ENCODE measurements around the gene ATG4D. TPM values are rescaled to one million over a fixed set of nuclear protein-coding genes. Genes with fewer than 3 reads are reported as not detected.
A peak's percentile ranks its signal among the peaks of the same experiment; 100 is the strongest.

ATG4D gene
- total RNA-seq = 47.6 TPM
- long read RNA-seq, transcript ATG4D-208 (9 exons, 1,619 nt) = minor isoform, 9 of 131 reads
- long read RNA-seq, transcript ATG4D-204 (10 exons, 1,752 nt) = minor isoform, 32 of 131 reads
- long read RNA-seq, transcript ATG4D-201 (10 exons, 1,949 nt) = major isoform, 49 of 131 reads
- long read RNA-seq, partial matches to known transcripts = 17 of 131 reads
- long read RNA-seq, other reads (novel, unspliced or antisense) = 23 of 131 reads

DNA sequence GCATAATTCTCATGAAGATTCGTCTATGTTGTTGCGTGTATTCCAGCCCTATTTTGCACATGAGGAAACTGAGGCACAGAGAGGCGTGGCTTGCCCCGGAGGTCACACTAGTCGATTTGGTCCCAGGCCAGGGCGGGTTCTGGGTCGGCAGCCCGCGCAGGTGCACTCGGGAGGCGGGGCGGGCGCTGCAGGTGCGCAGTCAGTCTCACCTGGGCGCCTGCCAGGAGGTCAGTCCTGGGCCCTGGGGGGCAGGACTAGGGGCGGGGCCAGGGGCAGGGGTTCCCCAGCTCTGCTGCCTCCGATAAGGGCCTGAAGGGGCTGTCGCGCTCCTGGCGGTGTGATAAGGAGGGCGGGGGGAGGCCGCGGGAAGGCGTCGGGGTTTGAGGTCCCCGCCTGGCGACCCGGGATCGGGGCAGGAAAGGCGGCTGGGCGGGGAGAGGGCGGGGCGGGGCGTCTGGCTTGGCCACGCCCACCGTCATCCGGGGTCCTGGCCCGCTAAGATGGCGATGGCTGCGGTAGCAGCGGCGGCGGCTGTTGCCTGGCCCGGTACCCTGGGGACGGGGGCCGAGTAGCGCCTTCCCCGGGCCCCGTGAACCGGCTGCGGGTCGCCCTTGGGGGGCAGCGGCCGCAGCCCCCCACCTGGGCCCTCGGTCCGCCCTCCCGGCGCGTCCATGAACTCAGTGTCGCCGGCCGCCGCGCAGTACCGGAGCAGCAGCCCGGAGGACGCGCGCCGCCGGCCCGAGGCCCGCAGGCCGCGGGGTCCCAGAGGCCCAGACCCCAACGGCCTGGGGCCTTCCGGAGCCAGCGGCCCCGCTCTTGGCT, at the start of gene ATG4D:
Gene ATG4D (plus strand): TSS at position 485 of the 822 bp plus-strand sequence. CDS start 187 bp downstream, at position 672.
- intact Hi-C loops (cut with DNase I) = loop anchor here (2.0 kb wide), 1 partner anchor 21 kb away; no protein-coding TSS in a partner anchor

GRCh38 chr19:10497371-10497770, 46.3 kb upstream of the ATG4D start:
- no peak for DNase-seq (ENCODE audit: low spot score)
- intact Hi-C loops (cut with DNase I) = no loop called here

More for the DNA sequence above, at the start of gene ATG4D:
- DNase-seq (ENCODE audit: low spot score) = peak; percentile 91

- no peak for DNase-seq (ENCODE audit: low spot score)
- intact Hi-C loops (cut with DNase I) = loop anchor here (5.0 to 10.0 kb wide), 2 partner anchors 97 to 145 kb away; partner anchors contain the start of gene CDC37
These were observed 44.0 kb upstream of the ATG4D start for GRCh38 chr19:10499550-10500246.

- intact Hi-C loops (cut with DNase I) = loop anchor here (5.0 to 10.0 kb wide), 2 partner anchors 98 to 145 kb away; partner anchors contain the start of gene CDC37
- DNase-seq (ENCODE audit: low spot score) = no peak
These were observed 43.5 kb upstream of the ATG4D start for GRCh38 chr19:10500247-10500592.

DNA sequence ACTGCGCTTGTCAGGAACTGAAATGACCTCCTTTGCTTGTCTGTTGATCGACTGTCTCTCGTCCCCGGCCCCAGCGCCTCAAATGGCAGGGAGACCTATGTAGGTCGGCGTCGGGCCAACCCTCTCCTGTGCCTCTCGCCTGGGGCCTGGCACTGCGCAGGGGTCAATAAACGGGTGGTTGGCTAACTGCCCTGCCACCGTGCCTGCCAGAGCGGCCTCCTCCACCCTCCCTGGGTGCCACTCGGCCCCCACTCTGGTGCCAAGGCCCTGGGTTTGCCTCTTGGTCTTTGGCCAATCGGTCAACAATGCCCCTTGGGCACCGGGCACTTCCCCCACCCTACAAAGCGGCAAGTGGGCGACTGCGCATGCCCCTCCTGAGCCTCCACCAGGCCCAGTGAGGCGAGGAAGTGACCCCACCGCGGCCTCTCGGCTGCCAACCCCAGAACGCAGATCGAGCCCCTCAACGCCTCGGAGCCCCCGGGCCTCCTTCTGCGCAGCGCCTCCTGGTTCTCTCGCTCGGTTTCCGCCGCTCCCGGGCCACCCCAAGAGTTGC, 41.7 kb upstream of the ATG4D start:
- intact Hi-C loops (cut with DNase I) = loop anchor here (5.0 to 10.0 kb wide), 2 partner anchors 100 to 143 kb away; partner anchors contain the start of gene CDC37
- DNase-seq (ENCODE audit: low spot score) = peak; percentile 87

GRCh38 chr19:10502524-10503001, 41.1 kb upstream of the ATG4D start:
- peak; percentile 96 for DNase-seq (ENCODE audit: low spot score)
- intact Hi-C loops (cut with DNase I) = loop anchor here (5.0 to 10.0 kb wide), 2 partner anchors 100 to 142 kb away; partner anchors contain the start of gene CDC37

- intact Hi-C loops (cut with DNase I) = loop anchor here (5.0 to 10.0 kb wide), 2 partner anchors 101 to 142 kb away; partner anchors contain the start of gene CDC37
- peak; percentile 77 for DNase-seq (ENCODE audit: low spot score)
These were observed 40.5 kb upstream of the ATG4D start, which contains the start of gene KEAP1 for GRCh38 chr19:10503002-10503789. Gene KEAP1 (minus strand): TSS chr19:10503356. CDS start chr19:10500033, 3,323 bp downstream.

DNA sequence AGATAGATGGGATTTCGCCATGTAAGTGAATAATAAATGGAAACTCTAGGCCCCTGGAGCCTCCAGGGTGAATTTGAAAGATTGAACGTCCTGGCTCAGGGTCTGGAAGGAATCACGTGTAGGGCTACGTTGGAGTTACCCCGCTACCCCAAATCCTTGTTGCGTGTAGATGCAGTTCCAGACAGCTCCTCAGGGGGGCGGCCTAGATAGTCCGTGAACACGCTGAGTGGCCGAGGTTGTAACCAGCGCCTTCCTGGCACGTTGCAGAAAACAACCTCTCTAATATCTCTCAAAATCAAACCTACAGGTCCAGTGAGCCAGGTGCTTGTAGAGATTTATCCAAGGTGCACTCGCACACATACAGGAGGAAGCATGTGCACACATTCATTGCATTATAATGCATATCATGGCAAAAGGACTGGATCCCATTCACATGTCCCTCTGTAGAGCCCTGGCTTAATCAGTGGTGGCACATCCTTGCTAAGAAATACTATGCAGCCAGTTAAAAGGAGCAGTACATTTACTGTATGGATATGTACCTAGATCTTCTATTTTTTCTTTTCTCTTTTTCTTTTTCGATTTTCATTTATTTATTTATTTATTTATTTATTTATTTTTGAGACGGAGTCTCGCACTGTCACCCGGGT, 38.0 kb upstream of the ATG4D start:
- intact Hi-C loops (cut with DNase I) = loop anchor here (2.0 to 10.0 kb wide), 2 partner anchors 67 to 139 kb away; no protein-coding TSS in a partner anchor
- peak; percentile 89 for DNase-seq (ENCODE audit: low spot score)

- DNase-seq (ENCODE audit: low spot score) = no peak
- intact Hi-C loops (cut with DNase I) = loop anchor here (10.0 kb wide), 1 partner anchor 137 kb away; no protein-coding TSS in a partner anchor
These were observed 35.7 kb upstream of the ATG4D start for GRCh38 chr19:10508036-10508435.

- intact Hi-C loops (cut with DNase I) = loop anchor here (10.0 kb wide), 1 partner anchor 136 kb away; no protein-coding TSS in a partner anchor
These were observed 35.0 kb upstream of the ATG4D start for GRCh38 chr19:10508707-10509106.

DNA sequence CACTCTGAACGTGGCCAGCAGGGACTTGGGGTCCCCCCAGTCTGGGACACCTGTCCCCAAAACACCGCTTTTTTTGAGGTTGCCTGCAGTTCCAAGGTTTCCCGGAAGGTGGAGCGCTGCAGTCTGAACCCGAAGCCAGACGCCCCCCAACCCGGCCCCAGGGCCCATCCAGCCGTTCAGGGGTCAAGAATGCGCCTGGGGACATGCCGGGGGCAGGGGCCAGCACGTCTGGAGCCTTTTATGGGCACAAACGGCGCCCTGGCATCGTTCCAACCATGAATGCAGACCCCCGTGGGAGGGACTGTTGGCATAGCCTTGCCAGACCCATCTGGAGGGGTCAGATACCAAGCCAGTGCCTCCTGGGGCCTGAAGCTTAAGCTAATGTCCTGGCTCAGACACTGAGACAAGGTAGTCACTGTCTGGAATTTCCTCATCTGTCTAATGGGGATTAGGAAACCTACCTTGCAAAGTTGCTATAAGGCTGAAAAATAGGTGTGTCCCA, 33.4 kb upstream of the ATG4D start:
- no peak for DNase-seq (ENCODE audit: low spot score)
- intact Hi-C loops (cut with DNase I) = no loop called here

More at GRCh38 chr19:10508707-10509106, 35.0 kb upstream of the ATG4D start:
- DNase-seq (ENCODE audit: low spot score) = no peak

DNA sequence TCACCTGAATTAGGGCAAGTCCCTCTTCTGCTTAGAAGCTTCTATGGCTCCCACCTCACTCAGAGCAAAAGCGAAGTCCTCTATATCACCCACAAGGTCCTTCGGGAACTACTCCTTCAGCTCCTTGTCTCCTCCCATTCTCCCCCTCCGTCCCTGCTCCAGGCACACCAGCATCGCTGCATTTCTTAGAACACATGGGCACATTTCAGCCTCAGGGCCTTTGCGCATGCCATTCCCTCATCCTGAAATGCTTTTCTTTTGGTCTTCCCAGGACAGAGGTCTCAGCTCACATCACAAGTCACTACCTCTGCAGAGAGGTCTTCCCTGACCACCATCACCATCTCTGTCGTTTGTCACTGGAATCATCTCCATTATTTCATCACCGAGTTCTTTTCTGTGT, 30.5 kb upstream of the ATG4D start:
- no peak for DNase-seq (ENCODE audit: low spot score)
- intact Hi-C loops (cut with DNase I) = no loop called here

- intact Hi-C loops (cut with DNase I) = no loop called here
- no peak for DNase-seq (ENCODE audit: low spot score)
These were observed 29.2 kb upstream of the ATG4D start for GRCh38 chr19:10514211-10515145.

- DNase-seq (ENCODE audit: low spot score) = no peak
- intact Hi-C loops (cut with DNase I) = no loop called here
These were observed 27.7 kb upstream of the ATG4D start for GRCh38 chr19:10516064-10516385.

DNA sequence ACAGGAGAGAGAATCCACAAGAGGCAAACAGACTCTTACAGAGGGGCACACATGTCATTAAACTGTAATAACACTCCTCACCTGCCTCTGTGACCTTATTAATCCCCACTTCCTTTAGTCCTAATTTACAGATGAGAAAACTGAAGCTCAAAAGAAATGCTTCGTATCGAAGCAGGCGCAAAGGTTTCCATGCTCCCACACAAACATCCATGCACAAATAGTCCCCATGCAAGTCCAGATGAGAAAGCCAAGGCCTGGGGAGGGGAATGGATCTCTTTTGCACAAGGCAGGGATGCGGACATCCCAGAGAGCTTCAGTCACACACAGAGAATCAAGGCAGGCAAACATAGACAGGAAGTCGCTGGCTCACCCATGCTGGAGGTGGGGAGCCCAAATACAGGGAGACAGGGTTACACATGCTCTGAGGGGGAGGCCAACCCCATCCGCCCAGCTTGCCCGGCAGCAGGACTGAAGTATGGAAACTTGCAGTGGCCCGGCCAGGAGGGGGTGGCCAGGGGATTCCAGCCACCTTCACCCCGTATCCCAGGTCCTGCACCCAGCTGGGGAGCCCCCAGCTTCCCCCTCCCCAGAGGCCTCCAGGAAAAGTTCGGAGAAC, 26.9 kb upstream of the ATG4D start:
- no peak for DNase-seq (ENCODE audit: low spot score)
- intact Hi-C loops (cut with DNase I) = no loop called here

- intact Hi-C loops (cut with DNase I) = no loop called here
- DNase-seq (ENCODE audit: low spot score) = no peak
These were observed 26.3 kb upstream of the ATG4D start, which contains the start of gene S1PR5 for GRCh38 chr19:10517361-10517759. Gene S1PR5 (minus strand): TSS chr19:10517447. CDS start chr19:10515011, 2,436 bp downstream.
